GM06990 (cell line): ENCODE measurements around the gene IL17RA.
A peak's percentile ranks its signal among the peaks of the same experiment; 100 is the strongest.

ENCODE experiments used
- DNase-seq: peaks from one replicate; pipeline ENCODE4 v3.0.0-alpha.2; 2011; ENCODE audit not compliant: insufficient read length; ENCODE audit errors: extremely low read depth
- H3K27me3 ChIP-seq: replicated peaks from 2 replicates; pipeline ENCODE4 v1.6.0; 2011; ENCODE audit warnings: low read length; ENCODE audit not compliant: control insufficient read depth, insufficient read depth
- H3K36me3 ChIP-seq: 2 replicates; pipeline ENCODE4 v1.5.1; 2011; ENCODE audit warnings: low read length; ENCODE audit not compliant: control insufficient read depth, insufficient read depth
- H3K4me3 ChIP-seq: replicated peaks from 2 replicates; pipeline ENCODE4 v1.5.1; 2011; ENCODE audit warnings: low read depth, mild to moderate bottlenecking, control low read depth, low read length
- CTCF ChIP-seq: IDR thresholded peaks from 2 replicates; pipeline ENCODE4 v1.5.1; 2011; ENCODE audit warnings: low read length, control low read depth, mild to moderate bottlenecking, inconsistent platforms; ENCODE audit not compliant: insufficient read depth, poor library complexity, severe bottlenecking

Gene IL17RA

GRCh38 chr22:17117400-17117799 is 32.6 kb downstream of the IL17RA start:
- no peak for DNase-seq
- Histone ChIP-seq H3K4me3 (no peak overlapping the region), H3K36me3 (no peaks in the 10 kb centered on the region), H3K27me3 (no peaks in the 10 kb centered on the region)
- no peak for TF ChIP-seq CTCF

- Histone ChIP-seq H3K36me3 (no peaks in the 10 kb centered on the region), H3K4me3 (no peak overlapping the region), H3K27me3 (no peaks in the 10 kb centered on the region)
- no peak for TF ChIP-seq CTCF
- DNase-seq = no peak
Measured at GRCh38 chr22:17117890-17118289, 33.1 kb downstream of the IL17RA start.

- no peak overlapping the region for H3K4me3 ChIP-seq
- DNase-seq = no peak
- H3K36me3 ChIP-seq = no peaks in the 10 kb centered on the region
- H3K27me3 ChIP-seq = no peaks in the 10 kb centered on the region
- no peak for TF ChIP-seq CTCF
Measured at GRCh38 chr22:17118342-17118741, 33.5 kb downstream of the IL17RA start.

GRCh38 chr22:17119481-17120202 is 34.8 kb downstream of the IL17RA start:
- Histone ChIP-seq H3K36me3 (no peaks in the 10 kb centered on the region), H3K27me3 (no peaks in the 10 kb centered on the region), H3K4me3 (no peak overlapping the region)
- DNase-seq = no peak
- peak; percentile 38 for TF ChIP-seq CTCF

GRCh38 chr22:17120281-17120680 is 35.5 kb downstream of the IL17RA start:
- DNase-seq = peak; percentile 44
- no peaks in the 10 kb centered on the region for H3K27me3 ChIP-seq
- TF ChIP-seq CTCF = no peak

More at GRCh38 chr22:17120281-17120680, 35.5 kb downstream of the IL17RA start:
- H3K4me3 ChIP-seq = no peak overlapping the region
- H3K36me3 ChIP-seq = no peaks in the 10 kb centered on the region
